Thyroid gland (tissue), 4 donors: ENCODE results near the gene ZNF784. TPM values are rescaled to one million over a fixed set of nuclear protein-coding genes. Genes with fewer than 3 reads are reported as not detected.

Experiments used
- DNase-seq, 2 donors: peaks; one replicate each; pipeline ENCODE4 v3.0.0-alpha.2; 2019
- H3K27ac ChIP-seq, 3 donors: fragments of 200-600 bp; sonication (generic); 1 replicate in 2 of 3; 2 replicates in 1 of 3; pipeline ENCODE4 v1.5.1; 2016 to 2019; ENCODE audit warnings: mild to moderate bottlenecking in 1 of 3, moderate library complexity in 1 of 3
- H3K27me3 ChIP-seq: fragments of 200-600 bp; sonication (generic); one replicate; pipeline ENCODE4 v1.5.1; 2019
- H3K36me3 ChIP-seq, 2 donors: fragments of 200-600 bp; sonication (generic); one replicate each; pipeline ENCODE4 v1.5.1; 2016 to 2019
- H3K4me1 ChIP-seq, 2 donors: fragments of 200-600 bp; sonication (generic); one replicate each; pipeline ENCODE4 v1.5.1; 2017 to 2019
- H3K4me3 ChIP-seq, 3 donors: fragments of 200-600 bp; sonication (generic); replicated peaks in 1 of 3; 1 replicate in 2 of 3; 2 replicates in 1 of 3; pipeline ENCODE4 v1.5.1; 2016; ENCODE audit warnings: mild to moderate bottlenecking in 1 of 3
- H3K9me3 ChIP-seq: fragments of 200-600 bp; sonication (generic); one replicate; pipeline ENCODE4 v1.5.1; 2017
- POLR2A ChIP-seq, 2 donors: fragments of 450-650 bp; IDR thresholded peaks; one replicate each; pipeline ENCODE4 v1.6.1; 2017; ENCODE audit warnings: antibody characterized with exemption in 2 of 2, mild to moderate bottlenecking in 2 of 2, moderate library complexity in 1 of 2
- WGBS, 2 donors: methylation state at CpG; one replicate each; pipeline ENCODE4 v1.1.5; 2017; 5-methylcytosine and 5-hydroxymethylcytosine counted together
- intact Hi-C: fragments of 100-400 bp; cut with DNase I; formaldehyde crosslinking; loops from one replicate; pipeline ENCODE4 v1.15.1; 2023
- total RNA-seq, 4 donors: library from RNA; depleted of rRNA; stranded (reverse); fragments of >200 nt; gene quantifications; one replicate each; pipeline ENCODE4 v1.2.3, GENCODE V29; 2016
- TF ChIP-seq, protein P1 (sequence below), 6 experiments: fragments of 200-600 bp in 3 of 6; fragments of 450-650 bp in 3 of 6; sonication (generic) in 3 of 6; IDR thresholded peaks; one replicate each; pipeline ENCODE4 v1.5.1; 2016 to 2019; ENCODE audit warnings: antibody characterized with exemption in 6 of 6, mild to moderate bottlenecking in 2 of 6, inconsistent platforms in 1 of 6, moderate library complexity in 1 of 6

The ZNF784 gene
- total RNA-seq, 4 donors from 2014 or later = 5.1 to 10.0 (median 8.7) TPM

DNA sequence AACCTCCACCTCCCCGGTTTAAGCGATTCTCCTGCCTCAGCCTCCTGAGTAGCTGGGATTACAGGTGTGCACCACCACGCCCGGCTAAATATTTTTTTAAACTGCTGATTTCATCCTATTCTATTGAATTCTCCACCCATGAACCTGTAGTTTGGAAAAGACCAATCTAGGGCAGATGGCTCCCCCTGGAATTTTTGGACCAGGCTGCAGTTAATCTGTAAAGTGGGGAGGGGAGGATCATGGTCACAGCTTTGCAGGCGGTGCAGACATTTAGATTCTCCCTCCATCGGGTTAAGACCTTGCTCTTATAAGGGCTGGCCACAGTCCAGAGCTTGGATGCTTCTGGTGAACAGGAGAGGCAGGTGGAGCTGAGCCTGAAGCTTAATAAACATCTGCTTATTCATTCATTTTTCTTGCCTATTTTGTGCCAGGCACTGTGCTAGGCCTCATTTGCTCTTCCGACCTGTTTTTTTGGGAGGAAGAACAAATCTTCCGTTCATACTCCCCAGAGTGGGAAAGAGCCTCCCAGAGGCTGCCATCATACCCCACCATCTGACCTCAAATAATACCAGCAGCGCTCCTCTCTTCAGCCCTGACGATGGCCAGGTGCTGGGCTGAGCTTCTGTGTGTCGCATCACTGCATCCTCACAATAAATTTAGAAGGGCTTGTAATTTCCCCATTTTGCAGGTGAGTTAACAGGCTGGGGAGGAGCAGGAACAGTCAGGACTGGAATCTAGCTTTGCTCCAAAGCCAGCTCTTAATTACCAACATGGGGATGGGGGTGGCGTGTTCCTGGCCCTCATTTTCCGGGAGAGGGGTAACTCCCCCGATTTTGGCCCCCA, 22.7 kb upstream of the ZNF784 start:
- no peak for DNase-seq
- no peak for TF ChIP-seq POLR2A (IDR thresholded peaks at IDR 0.05)
- TF ChIP-seq, protein P1, sequence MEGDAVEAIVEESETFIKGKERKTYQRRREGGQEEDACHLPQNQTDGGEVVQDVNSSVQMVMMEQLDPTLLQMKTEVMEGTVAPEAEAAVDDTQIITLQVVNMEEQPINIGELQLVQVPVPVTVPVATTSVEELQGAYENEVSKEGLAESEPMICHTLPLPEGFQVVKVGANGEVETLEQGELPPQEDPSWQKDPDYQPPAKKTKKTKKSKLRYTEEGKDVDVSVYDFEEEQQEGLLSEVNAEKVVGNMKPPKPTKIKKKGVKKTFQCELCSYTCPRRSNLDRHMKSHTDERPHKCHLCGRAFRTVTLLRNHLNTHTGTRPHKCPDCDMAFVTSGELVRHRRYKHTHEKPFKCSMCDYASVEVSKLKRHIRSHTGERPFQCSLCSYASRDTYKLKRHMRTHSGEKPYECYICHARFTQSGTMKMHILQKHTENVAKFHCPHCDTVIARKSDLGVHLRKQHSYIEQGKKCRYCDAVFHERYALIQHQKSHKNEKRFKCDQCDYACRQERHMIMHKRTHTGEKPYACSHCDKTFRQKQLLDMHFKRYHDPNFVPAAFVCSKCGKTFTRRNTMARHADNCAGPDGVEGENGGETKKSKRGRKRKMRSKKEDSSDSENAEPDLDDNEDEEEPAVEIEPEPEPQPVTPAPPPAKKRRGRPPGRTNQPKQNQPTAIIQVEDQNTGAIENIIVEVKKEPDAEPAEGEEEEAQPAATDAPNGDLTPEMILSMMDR (IDR thresholded peaks at IDR 0.05) = no peak
- 40 to 42% methylated on average over 14 of the region's 14 CpGs for WGBS, 2 donors
- Histone ChIP-seq H3K27me3 (no peaks in the 10 kb centered on the region), H3K4me3 (peak overlapping the region in 2 of 3 donors; percentile 82 to 93), H3K36me3 (peaks cover 0 to 5% of the 10 kb centered on the region in 2 donors), H3K9me3 (no peaks in the 10 kb centered on the region), H3K4me1 (peaks cover 33 to 42% of the 10 kb centered on the region in 2 donors), H3K27ac (peak overlapping the region; percentile 76 to 84 (median 83))
- intact Hi-C loops = no loop called here

DNA sequence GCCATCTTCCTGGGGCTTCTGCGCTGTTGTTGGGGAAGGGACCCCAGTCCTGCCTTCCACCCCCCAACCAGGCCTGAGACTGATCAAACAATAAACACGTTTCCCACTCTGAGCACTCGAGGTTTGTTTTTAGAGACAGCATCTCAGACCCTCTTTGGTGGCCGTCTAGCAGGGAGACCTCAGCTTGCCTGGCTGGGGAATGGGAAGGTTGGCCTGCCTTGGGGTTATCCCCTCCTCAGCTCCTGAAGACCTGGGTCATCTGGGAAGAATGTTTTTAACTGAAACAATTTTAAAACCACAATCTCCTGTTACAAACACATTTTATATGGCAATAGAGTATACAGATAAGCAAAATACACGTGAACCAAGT, 21.1 kb upstream of the ZNF784 start:
- intact Hi-C loops = no loop called here

DNA sequence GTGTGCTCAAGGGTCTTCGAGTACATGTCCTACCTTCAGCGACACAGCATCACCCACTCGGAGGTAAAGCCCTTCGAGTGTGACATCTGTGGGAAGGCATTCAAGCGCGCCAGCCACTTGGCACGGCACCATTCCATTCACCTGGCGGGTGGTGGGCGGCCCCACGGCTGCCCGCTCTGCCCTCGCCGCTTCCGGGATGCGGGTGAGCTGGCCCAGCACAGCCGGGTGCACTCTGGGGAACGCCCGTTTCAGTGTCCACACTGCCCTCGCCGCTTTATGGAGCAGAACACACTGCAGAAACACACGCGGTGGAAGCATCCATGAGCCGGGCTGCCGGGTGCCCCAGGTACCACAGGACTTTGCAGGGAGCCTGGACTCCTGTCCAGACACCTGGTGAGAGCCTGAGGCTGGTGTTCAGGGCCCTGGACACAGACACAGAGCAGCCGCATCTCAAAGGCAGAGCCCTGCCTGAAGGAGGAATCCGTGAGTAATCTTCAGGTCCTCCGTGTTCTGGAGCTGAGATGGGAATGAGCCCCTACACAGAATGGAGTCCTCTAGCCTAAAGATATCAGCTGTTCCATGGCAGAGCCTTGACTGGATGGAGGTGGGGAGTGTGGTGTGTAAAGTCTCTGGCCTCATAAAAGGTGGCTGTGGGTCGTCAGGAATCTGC, 20.6 kb upstream of the ZNF784 start:
- WGBS, 2 donors = 79 to 89% methylated on average over 8 to 11 of the region's 28 CpGs

More for the DNA sequence above, 21.1 kb upstream of the ZNF784 start:
- H3K9me3 ChIP-seq = no peaks in the 10 kb centered on the region
- H3K27me3 ChIP-seq = no peaks in the 10 kb centered on the region
- DNase-seq = no peak
- TF ChIP-seq, protein P1 (IDR thresholded peaks at IDR 0.05) = no peak
- no peak for TF ChIP-seq POLR2A (IDR thresholded peaks at IDR 0.05)
- H3K36me3 ChIP-seq = peaks cover 0 to 5% of the 10 kb centered on the region in 2 donors
- WGBS, 2 donors = 53 to 72% methylated on average over 5 of the region's 5 CpGs
- H3K4me3 ChIP-seq = no peak overlapping the region
- peaks cover 35 to 48% of the 10 kb centered on the region in 2 donors for H3K4me1 ChIP-seq
- H3K27ac ChIP-seq = no peak overlapping the region

GRCh38 chr19:55644191-55644833, 19.9 kb upstream of the ZNF784 start:
- 51 to 58% methylated on average over 12 of the region's 12 CpGs for WGBS, 2 donors
- H3K36me3 ChIP-seq = peaks cover 0 to 5% of the 10 kb centered on the region in 2 donors
- no peaks in the 10 kb centered on the region for H3K27me3 ChIP-seq
- no peaks in the 10 kb centered on the region for H3K9me3 ChIP-seq
- no peak for DNase-seq
- TF ChIP-seq, protein P1 (IDR thresholded peaks at IDR 0.05) = no peak
- no peak for TF ChIP-seq POLR2A (IDR thresholded peaks at IDR 0.05)
- H3K4me3 ChIP-seq = peak overlapping the region in 2 of 3 donors; percentile 34 to 84
- H3K4me1 ChIP-seq = peaks cover 42 to 58% of the 10 kb centered on the region in 2 donors
- intact Hi-C loops = no loop called here
- peak overlapping the region in 1 of 3 donors; percentile 93 for H3K27ac ChIP-seq

More for the DNA sequence above, 20.6 kb upstream of the ZNF784 start:
- no peak for DNase-seq
- Histone ChIP-seq H3K27me3 (no peaks in the 10 kb centered on the region), H3K36me3 (peaks cover 0 to 5% of the 10 kb centered on the region in 2 donors), H3K4me3 (no peak overlapping the region), H3K4me1 (peaks cover 40 to 53% of the 10 kb centered on the region in 2 donors), H3K27ac (no peak overlapping the region), H3K9me3 (no peaks in the 10 kb centered on the region)
- intact Hi-C loops = no loop called here
- TF ChIP-seq, protein P1 (IDR thresholded peaks at IDR 0.05) = no peak
- TF ChIP-seq POLR2A (IDR thresholded peaks at IDR 0.05) = no peak
